HG02678 (cell line): ENCODE measurements around the gene HAPSTR1.
A peak's percentile ranks its signal among the peaks of the same experiment; 100 is the strongest.
"Not testable (repeated sequence)": the region's sequence is repeated elsewhere in the genome, so short reads cannot be mapped to it uniquely, and the experiment has no call there.

Experiments
- ATAC-seq: cut with Tn5 transposase; IDR thresholded peaks from one replicate; pipeline ENCODE4 v1.9.1; 2021; ENCODE audit warnings: mild to moderate bottlenecking, moderate library complexity; ENCODE audit not compliant: unreplicated experiment

HAPSTR1 gene

GRCh38 chr16:9090960-9091866 is at the start of gene HAPSTR1:
TSS of gene HAPSTR1 (plus strand) at chr16:9091644. CDS start at chr16:9092045, 401 bp downstream.
- ATAC-seq: peak; percentile 90

- no peak for ATAC-seq
Measured at GRCh38 chr16:9042533-9042932, 48.9 kb upstream of the HAPSTR1 start.

- ATAC-seq: no peak
Measured at GRCh38 chr16:9042964-9043680, 48.3 kb upstream of the HAPSTR1 start.

- ATAC-seq: not testable (repeated sequence)
Measured at GRCh38 chr16:9045562-9045961, 45.9 kb upstream of the HAPSTR1 start.

- ATAC-seq: no peak
Measured at GRCh38 chr16:9046667-9047055, 44.8 kb upstream of the HAPSTR1 start.

GRCh38 chr16:9047689-9048301 is 43.6 kb upstream of the HAPSTR1 start:
- peak; percentile 66 for ATAC-seq

GRCh38 chr16:9048302-9048700 is 43.1 kb upstream of the HAPSTR1 start:
- ATAC-seq: no peak

- ATAC-seq: no peak
Measured at GRCh38 chr16:9049241-9049640, 42.2 kb upstream of the HAPSTR1 start.

GRCh38 chr16:9050102-9050830 is 41.2 kb upstream of the HAPSTR1 start:
- no peak for ATAC-seq

GRCh38 chr16:9053006-9053601 is 38.3 kb upstream of the HAPSTR1 start:
- no peak for ATAC-seq

- ATAC-seq: no peak
Measured at GRCh38 chr16:9054460-9054859, 37.0 kb upstream of the HAPSTR1 start.

GRCh38 chr16:9055115-9055514 is 36.3 kb upstream of the HAPSTR1 start:
- no peak for ATAC-seq

GRCh38 chr16:9055661-9056060 is 35.8 kb upstream of the HAPSTR1 start:
- ATAC-seq: no peak

- ATAC-seq: no peak
Measured at GRCh38 chr16:9056061-9056460, 35.4 kb upstream of the HAPSTR1 start.

- ATAC-seq: no peak
Measured at GRCh38 chr16:9058211-9058610, 33.2 kb upstream of the HAPSTR1 start.

- ATAC-seq: no peak
Measured at GRCh38 chr16:9060225-9060624, 31.2 kb upstream of the HAPSTR1 start.

GRCh38 chr16:9061358-9061813 is 30.1 kb upstream of the HAPSTR1 start:
- ATAC-seq: peak; percentile 50

- ATAC-seq: no peak
Measured at GRCh38 chr16:9062301-9062700, 29.1 kb upstream of the HAPSTR1 start.

GRCh38 chr16:9065077-9065476 is 26.4 kb upstream of the HAPSTR1 start:
- ATAC-seq: no peak

- ATAC-seq: no peak
Measured at GRCh38 chr16:9068886-9069285, 22.6 kb upstream of the HAPSTR1 start.
